GM10248 (cell line): ENCODE results near the gene MYH9.

ENCODE experiments used
- CTCF ChIA-PET: fragments of 300-600 bp; sonication (Branson Sonifier 250); formaldehyde crosslinking; extraction: SDS; loops from one replicate; lab custom pipeline; 2021; ENCODE audit warnings: antibody characterized with exemption; lab: Yijun Ruan, JAX
- POLR2A ChIA-PET: fragments of 350-650 bp; sonication (Branson Sonifier 250); formaldehyde crosslinking; extraction: SDS; loops from one replicate; lab custom pipeline; 2020; ENCODE audit warnings: antibody characterized with exemption; lab: Yijun Ruan, JAX
- DNase-seq: peaks from one replicate; pipeline ENCODE4 v3.0.0; 2012; ENCODE audit errors: extremely low spot score
- TF ChIP-seq, protein P1 (sequence below): IDR thresholded peaks from 2 replicates; pipeline ENCODE4 v1.5.1; 2012; ENCODE audit warnings: mild to moderate bottlenecking, low read depth; ENCODE audit errors: extremely low read depth, missing control alignments, control extremely low read depth

MYH9 gene

DNA sequence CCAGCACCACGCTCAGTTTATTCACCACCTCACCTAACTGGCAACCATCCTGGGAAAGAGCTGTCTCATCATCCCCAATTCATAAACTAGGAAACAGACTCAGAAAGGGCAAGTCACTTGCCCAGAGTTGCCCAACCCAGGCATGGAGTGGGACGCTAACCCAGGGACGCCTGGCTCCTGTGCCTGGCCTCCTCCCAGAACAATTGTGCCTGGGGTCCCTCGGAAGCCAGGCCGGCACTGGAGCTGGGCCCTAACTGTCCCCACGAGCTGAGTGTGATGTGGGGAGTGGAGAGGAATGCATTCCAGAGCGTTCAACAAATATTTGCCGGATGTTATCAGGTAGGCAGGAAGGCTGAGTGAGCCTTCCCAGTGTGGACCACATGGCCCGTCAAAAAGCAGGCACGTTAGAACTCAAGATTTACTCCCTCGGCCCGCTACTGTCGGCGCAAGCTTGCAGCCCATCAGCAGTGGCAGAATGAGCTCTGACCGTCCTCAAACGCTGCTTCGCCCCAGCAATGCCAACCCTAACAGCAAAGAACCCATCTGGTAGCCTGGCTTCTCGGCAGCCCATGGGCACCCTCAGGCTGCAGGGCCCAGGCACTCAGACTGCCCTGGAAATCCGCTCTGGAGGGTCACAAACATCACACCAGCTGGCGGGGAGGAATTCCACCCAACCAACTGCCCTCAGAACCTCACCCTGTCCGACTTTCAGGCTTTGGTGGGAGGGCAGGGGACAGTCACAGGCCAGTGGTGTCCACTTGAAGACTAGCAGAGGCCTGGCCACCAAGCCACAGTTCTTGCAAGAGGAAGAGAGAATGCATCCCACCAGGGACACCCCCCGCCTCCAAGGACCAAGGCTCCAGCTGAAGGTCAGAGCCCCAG is 35.6 kb downstream of the MYH9 start:
- TF ChIP-seq, protein P1, sequence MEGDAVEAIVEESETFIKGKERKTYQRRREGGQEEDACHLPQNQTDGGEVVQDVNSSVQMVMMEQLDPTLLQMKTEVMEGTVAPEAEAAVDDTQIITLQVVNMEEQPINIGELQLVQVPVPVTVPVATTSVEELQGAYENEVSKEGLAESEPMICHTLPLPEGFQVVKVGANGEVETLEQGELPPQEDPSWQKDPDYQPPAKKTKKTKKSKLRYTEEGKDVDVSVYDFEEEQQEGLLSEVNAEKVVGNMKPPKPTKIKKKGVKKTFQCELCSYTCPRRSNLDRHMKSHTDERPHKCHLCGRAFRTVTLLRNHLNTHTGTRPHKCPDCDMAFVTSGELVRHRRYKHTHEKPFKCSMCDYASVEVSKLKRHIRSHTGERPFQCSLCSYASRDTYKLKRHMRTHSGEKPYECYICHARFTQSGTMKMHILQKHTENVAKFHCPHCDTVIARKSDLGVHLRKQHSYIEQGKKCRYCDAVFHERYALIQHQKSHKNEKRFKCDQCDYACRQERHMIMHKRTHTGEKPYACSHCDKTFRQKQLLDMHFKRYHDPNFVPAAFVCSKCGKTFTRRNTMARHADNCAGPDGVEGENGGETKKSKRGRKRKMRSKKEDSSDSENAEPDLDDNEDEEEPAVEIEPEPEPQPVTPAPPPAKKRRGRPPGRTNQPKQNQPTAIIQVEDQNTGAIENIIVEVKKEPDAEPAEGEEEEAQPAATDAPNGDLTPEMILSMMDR = no peak
- ChIA-PET POLR2A (no interaction called here), CTCF (interaction anchor here (1.0 to 1.1 kb wide), 2 partner anchors 52 to 118 kb away, joined by 3 to 4 read pairs; no protein-coding TSS in a partner anchor)
- DNase-seq = no peak

DNA sequence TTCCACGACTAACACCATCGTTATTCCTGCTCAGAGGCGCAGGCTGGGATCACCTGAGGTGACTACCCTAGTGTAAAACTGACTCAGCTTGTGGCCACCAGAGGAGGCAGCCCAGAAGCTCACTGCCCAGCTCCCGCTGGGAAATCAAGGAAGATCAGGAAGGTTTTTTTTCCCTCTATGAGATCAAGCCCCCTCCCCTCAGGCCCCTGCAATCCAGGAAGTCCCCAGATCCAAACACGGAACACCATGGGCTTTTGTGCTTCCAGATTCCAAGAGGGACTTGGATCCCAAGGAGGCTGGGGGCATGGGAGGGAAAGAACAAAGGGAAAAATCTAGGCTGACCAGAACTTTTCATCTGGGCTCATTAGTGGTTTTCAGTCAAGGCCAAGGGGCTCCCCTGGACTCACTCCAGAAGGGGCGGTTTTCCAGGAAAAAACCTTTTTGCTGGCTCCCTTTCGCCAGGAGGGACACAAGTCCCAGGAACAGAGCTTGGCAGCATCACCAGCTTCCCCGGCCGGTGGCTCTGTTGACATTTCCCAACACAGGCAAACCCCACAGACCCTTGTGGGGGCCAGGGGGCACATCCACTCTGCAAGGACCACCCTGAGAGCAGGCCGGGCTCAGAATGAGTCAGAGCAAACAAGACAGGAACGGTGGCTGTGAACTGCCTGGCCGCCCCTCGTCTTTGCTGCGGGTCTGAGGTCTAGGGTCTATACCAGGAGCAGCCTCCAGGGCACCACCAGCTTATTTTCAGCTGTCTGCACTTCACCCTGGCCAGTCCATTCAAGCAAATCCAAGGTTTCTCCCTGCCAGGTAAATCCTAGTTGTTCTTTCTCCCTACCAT is 36.8 kb downstream of the MYH9 start:
- CTCF ChIA-PET = interaction anchor here (1.2 kb wide), 1 partner anchor 11 kb away, joined by 4 read pairs; no protein-coding TSS in a partner anchor
- TF ChIP-seq, protein P1 = no peak
- DNase-seq = no peak
- POLR2A ChIA-PET = no interaction called here

DNA sequence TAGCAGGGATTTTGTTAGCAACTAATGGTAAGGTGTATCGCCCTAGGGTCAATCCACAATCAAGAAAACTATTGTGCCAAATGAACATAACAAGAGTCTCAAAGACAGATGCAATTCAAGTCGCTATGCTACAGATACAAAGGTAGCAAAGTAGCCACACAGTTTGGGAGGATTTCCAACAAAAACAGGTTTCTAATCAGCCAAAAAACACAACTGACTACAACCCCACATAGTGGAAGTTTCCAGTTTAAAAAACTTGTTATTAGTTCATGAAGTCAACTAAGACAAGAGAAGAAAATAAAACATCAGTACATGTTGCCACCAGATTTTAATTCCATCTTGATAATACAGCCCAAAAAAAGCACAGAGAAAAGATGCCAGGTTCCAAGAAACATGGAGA is 38.0 kb downstream of the MYH9 start:
- ChIA-PET CTCF (no interaction called here), POLR2A (no interaction called here)
- TF ChIP-seq, protein P1 = no peak
- DNase-seq = no peak

DNA sequence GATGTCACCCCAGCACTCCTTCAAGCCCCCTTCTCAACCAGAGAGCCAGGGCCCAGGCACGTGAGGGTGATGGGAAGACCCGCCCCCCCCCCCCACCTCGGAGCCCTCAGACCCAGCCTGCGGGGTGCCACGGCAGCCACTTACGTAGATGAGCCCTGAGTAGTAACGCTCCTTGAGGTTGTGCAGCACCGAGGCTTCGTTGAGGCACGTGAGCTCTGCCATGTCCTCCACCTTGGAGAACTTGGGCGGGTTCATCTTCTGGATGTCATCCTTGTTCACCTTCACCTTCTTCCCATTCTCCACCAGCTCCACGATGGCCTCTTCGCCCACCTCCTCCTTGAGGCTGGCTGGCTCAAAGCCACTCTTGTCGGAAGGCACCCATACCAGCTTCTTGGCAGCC is 39.0 kb downstream of the MYH9 start:
- CTCF ChIA-PET = interaction anchor here (0.7 kb wide), 1 partner anchor 30 kb away, joined by 3 read pairs; no protein-coding TSS in a partner anchor
- no peak for DNase-seq
- POLR2A ChIA-PET = no interaction called here
- TF ChIP-seq, protein P1 = no peak

DNA sequence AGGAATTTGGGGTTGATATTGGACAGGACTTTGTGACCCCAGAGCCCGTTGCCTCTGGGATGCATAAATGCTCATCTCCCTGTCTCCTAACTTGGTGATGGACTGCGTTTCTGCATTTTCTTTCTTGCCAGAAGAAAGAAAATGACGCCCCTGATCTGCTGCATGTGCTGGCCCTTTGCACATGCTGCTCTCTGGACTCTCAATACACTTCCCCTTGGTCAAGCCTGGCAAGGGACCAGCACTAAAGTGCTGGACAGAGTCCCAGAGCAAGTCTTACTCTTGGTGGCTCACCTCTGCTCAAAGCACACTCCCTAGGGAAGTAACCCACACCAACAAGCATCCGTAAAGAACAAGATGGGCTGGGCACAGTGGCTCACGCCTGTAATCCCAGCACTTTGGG is 40.7 kb downstream of the MYH9 start:
- TF ChIP-seq, protein P1 = no peak
- CTCF ChIA-PET = interaction anchor here (1.0 to 1.8 kb wide), 2 partner anchors 9 to 38 kb away, joined by 3 to 5 read pairs; no protein-coding TSS in a partner anchor
- no peak for DNase-seq
- POLR2A ChIA-PET = interaction anchor here (0.9 kb wide), 1 partner anchor 98 kb away, joined by 3 read pairs; no protein-coding TSS in a partner anchor
